ENCODE results near the gene SDSL.

The SDSL gene

DNA sequence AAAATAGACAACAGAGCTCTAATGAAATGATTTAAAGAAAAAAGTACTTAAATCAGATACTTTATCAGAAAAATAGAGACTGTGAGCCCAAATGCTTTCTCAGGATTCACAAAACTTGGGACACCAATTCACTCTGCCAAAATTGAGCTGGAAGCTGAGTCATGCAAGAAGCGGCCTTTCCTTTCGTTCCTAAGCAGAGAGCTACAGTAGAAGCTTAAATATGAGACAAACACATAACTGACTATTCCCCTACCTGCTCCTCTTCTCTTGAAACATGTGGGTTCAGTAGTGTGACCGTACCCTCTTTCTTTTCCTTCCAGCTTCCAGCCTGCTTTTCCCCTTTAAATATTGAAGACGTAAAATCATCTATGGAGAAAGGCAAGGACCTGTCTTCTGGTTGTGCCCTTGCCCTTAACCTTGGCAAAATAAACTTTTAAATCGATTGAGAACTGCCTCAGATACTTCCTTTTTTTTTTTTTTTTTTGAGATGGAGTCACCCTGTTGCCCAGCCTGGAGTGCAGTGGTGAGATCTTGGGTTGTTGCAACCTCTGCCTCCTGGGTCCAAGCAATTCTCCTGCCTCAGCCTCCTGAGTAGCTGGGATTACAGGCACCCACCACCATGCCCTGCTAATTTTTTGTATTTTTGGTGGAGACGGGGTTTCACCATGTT is 14.1 kb upstream of the SDSL start:
- Histone ChIP-seq H3K9ac (ENCODE audit: low read length in 2 of 2) (no peak overlapping the region), H3K36me3 (ENCODE audit: control insufficient read depth in 2 of 2, insufficient read depth in 2 of 2, low read length in 2 of 2) (no peaks in the 10 kb centered on the region), H3K4me3 (ENCODE audit: low read length in 2 of 2) (no peak overlapping the region), H3K9me3 (ENCODE audit: control insufficient read depth in 2 of 2, low read length in 2 of 2) (no peaks in the 10 kb centered on the region), H3K27me3 (ENCODE audit: control insufficient read depth in 1 of 2, insufficient read depth in 2 of 2, low read length in 2 of 2) (peaks cover 5 to 6% of the 10 kb centered on the region in 2 donors), H3K4me1 (ENCODE audit: control insufficient read depth, insufficient read depth, low read length) (no peaks in the 10 kb centered on the region), H3K27ac (ENCODE audit: low read length) (no peak overlapping the region)

DNA sequence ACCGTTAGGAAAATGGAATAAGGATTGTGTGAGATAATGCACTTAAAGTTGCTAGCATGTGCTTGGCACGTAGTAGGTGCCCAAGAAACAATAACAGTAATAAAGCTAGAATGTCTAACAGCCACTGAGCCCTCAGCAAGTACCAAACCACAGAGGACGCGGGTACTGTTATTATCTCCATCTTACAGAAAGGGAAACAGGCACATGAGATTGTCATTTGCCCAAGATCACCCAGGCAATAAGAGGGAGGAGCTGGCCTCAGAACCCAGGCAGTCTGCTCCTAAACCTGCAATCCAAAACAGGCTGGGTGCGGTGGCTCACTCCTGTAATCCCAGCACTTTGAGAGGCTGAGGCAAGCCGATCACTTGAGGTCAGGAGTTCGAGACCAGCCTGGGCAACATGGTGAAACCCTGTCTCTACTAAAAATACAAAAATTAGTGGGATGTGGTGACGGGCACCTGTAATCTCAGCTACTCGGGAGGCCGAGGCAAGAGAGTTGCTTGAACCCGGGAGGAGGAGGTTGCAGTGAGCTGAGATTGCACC is 13.4 kb upstream of the SDSL start:
- Histone ChIP-seq H3K36me3 (ENCODE audit: control insufficient read depth in 2 of 2, insufficient read depth in 2 of 2, low read length in 2 of 2) (no peaks in the 10 kb centered on the region), H3K9ac (ENCODE audit: low read length in 2 of 2) (no peak overlapping the region), H3K4me3 (ENCODE audit: low read length in 2 of 2) (no peak overlapping the region), H3K27me3 (ENCODE audit: control insufficient read depth in 1 of 2, insufficient read depth in 2 of 2, low read length in 2 of 2) (peaks cover 6 to 7% of the 10 kb centered on the region in 2 donors), H3K27ac (ENCODE audit: low read length) (no peak overlapping the region), H3K4me1 (ENCODE audit: control insufficient read depth, insufficient read depth, low read length) (no peaks in the 10 kb centered on the region), H3K9me3 (ENCODE audit: control insufficient read depth in 2 of 2, low read length in 2 of 2) (no peaks in the 10 kb centered on the region)

DNA sequence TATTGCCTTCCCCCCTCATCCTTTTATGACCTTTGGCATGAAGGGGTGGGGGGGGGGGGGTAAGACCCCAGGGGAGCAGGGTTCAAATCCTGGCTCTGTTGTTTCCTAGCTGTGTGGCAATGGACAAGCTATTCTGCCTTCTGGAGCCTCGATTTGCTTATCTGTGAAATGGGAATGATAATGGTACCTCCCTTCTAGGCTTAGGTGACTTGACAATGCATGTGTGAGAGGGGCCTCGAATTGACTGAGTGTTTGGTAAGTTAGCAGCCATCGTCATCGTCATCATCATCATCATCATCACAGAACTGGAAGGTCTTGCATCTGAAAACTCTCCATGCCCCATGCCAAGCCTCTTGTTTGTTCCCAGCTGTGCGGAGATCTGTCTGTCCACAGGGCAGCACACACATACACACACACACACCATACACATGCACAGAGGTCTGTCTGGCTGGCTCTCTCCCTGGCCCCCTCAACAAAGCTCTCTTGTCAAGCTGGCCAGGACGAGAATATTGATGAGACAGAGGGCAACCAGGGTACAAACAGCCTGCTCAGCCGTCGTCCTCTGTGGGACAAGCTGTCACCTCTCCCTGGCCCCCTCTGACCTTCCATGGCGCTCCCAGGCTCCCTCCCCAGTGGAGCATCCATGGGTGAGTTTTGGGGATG is 12.6 kb upstream of the SDSL start:
- Histone ChIP-seq H3K4me3 (ENCODE audit: low read length in 2 of 2) (no peak overlapping the region), H3K4me1 (ENCODE audit: control insufficient read depth, insufficient read depth, low read length) (no peaks in the 10 kb centered on the region), H3K36me3 (ENCODE audit: control insufficient read depth in 2 of 2, insufficient read depth in 2 of 2, low read length in 2 of 2) (no peaks in the 10 kb centered on the region), H3K27ac (ENCODE audit: low read length) (no peak overlapping the region), H3K9me3 (ENCODE audit: control insufficient read depth in 2 of 2, low read length in 2 of 2) (no peaks in the 10 kb centered on the region), H3K9ac (ENCODE audit: low read length in 2 of 2) (no peak overlapping the region), H3K27me3 (ENCODE audit: control insufficient read depth in 1 of 2, insufficient read depth in 2 of 2, low read length in 2 of 2) (peaks cover 6 to 7% of the 10 kb centered on the region in 2 donors)

DNA sequence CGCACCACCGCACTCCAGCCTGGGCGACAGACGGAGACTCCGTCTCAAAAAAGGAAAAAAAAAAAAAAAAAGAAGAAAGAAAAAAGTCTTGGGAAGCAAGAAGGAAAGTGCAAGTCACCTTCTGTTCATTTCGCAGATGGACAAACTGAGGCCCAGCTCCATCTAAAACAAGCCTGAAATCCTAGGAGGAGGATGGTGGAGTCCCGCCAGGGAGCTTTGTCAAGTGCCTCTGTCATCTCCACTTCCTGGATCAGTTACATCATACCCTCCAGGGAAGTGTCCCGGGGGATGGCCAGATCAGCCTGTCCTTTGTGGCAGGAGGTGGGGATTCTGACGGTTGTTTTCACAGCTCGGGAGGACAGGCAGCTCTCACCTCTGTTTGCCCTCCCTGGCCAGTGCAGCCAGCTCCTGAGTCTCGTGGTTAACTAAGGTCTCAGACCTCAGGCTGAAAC is 8.7 kb upstream of the SDSL start:
- Histone ChIP-seq H3K4me3 (ENCODE audit: low read length in 2 of 2) (no peak overlapping the region), H3K9ac (ENCODE audit: low read length in 2 of 2) (no peak overlapping the region), H3K4me1 (ENCODE audit: control insufficient read depth, insufficient read depth, low read length) (no peaks in the 10 kb centered on the region), H3K27ac (ENCODE audit: low read length) (no peak overlapping the region), H3K27me3 (ENCODE audit: control insufficient read depth in 1 of 2, insufficient read depth in 2 of 2, low read length in 2 of 2) (peaks cover 6 to 8% of the 10 kb centered on the region in 2 donors), H3K9me3 (ENCODE audit: control insufficient read depth in 2 of 2, low read length in 2 of 2) (no peaks in the 10 kb centered on the region), H3K36me3 (ENCODE audit: control insufficient read depth in 2 of 2, insufficient read depth in 2 of 2, low read length in 2 of 2) (no peaks in the 10 kb centered on the region)

DNA sequence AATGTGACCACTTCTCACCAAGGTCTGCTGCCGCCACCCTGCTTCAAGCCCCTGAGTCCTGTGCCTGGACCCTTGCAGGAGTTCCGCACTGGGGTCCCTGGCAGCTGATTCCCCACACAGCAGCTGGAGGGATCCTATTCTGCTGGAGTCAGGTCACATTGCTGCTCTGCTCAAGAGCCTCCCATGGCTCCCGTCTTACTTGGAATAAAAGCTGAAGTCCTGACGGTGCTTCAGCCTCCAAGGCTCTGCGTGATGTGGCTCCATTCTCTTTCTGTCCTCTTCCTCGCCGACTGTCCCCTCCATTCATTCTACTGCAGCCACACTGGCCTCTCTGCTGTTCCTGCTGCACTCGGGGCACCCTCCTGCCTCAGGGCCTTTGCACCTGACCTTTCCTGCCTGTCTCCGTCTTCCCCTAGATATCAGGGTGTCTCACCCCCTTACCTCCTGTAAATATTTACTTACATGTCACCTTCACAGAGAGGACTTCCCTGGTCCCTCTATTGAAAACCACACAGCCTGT is 7.6 kb upstream of the SDSL start:
- no peak overlapping the region for H3K9ac ChIP-seq (ENCODE audit: low read length in 2 of 2)
- peaks cover 6 to 8% of the 10 kb centered on the region in 2 donors for H3K27me3 ChIP-seq (ENCODE audit: control insufficient read depth in 1 of 2, insufficient read depth in 2 of 2, low read length in 2 of 2)
- H3K36me3 ChIP-seq (ENCODE audit: control insufficient read depth in 2 of 2, insufficient read depth in 2 of 2, low read length in 2 of 2): no peaks in the 10 kb centered on the region
- H3K4me1 ChIP-seq (ENCODE audit: control insufficient read depth, insufficient read depth, low read length): no peaks in the 10 kb centered on the region
- H3K9me3 ChIP-seq (ENCODE audit: control insufficient read depth in 2 of 2, low read length in 2 of 2): no peaks in the 10 kb centered on the region
- H3K4me3 ChIP-seq (ENCODE audit: low read length in 2 of 2): no peak overlapping the region
- no peak overlapping the region for H3K27ac ChIP-seq (ENCODE audit: low read length)

DNA sequence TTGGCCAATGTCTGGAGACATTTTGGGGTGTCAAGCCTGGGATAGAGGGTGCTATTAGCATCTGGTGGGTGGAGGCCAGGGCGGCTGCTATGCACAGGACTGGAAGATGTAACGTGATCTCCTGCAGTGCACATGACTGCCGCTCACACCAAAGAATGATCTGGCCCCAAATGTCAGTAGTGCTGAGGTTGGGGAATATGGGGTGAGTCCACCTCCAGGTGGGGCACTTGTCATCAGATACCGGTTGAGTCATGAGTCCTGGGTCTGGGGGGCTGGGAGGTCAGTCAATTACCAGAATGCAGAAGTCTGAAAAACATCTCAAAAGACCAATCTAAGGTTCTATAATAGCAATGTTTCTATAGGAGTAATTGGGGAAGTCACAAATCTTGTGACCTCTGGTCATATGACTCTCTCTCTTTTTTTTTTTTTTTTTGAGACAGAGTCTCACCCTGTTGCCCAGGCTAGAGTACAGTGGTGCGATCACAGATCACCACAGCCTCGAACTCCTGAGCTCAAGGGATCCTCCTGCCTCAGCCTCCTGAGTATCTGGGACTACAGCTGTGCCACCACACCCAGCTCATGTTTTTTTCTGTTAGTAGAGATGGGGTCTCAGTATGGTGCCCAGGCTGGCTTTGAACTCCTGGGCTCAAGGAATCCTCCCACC is 6.0 kb upstream of the SDSL start:
- Histone ChIP-seq H3K4me1 (ENCODE audit: control insufficient read depth, insufficient read depth, low read length) (no peaks in the 10 kb centered on the region), H3K27ac (ENCODE audit: low read length) (no peak overlapping the region), H3K9me3 (ENCODE audit: control insufficient read depth in 2 of 2, low read length in 2 of 2) (no peaks in the 10 kb centered on the region), H3K27me3 (ENCODE audit: control insufficient read depth in 1 of 2, insufficient read depth in 2 of 2, low read length in 2 of 2) (peaks cover 5 to 8% of the 10 kb centered on the region in 2 donors), H3K9ac (ENCODE audit: low read length in 2 of 2) (no peak overlapping the region), H3K36me3 (ENCODE audit: control insufficient read depth in 2 of 2, insufficient read depth in 2 of 2, low read length in 2 of 2) (no peaks in the 10 kb centered on the region), H3K4me3 (ENCODE audit: low read length in 2 of 2) (no peak overlapping the region)

DNA sequence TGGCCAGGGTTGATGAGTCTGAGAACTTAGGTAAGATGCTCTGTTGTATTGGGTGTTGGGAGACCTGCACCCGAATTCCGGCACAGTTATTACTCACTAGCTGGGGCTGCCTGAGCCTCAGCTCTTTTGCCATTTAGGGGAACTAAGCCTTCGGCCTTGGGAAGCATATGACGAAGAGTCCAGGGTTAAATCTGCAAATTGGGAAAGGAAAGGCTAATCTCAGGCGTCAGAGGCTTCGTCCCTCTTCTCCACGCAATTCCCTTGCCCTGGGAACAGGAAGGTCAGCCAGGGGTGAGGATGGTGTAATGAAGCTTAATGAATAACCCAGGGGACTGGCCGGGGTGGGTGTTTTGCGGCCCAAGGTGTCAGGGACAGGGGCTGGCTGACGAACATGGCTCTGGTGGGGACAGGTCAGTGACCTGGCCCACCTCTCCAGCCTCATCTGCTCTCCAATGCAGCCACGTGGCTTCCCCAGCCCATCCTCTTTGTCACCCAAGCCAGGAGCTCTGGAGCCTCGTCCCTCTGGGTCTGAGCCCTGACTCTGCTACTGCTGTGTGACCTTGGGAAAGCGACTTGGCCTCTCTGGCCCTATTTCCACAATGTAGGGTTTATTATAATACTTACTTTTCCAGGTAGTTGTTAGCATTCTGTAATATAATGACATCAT is 3.8 kb upstream of the SDSL start:
- Histone ChIP-seq H3K36me3 (ENCODE audit: control insufficient read depth in 2 of 2, insufficient read depth in 2 of 2, low read length in 2 of 2) (no peaks in the 10 kb centered on the region), H3K27me3 (ENCODE audit: control insufficient read depth in 1 of 2, insufficient read depth in 2 of 2, low read length in 2 of 2) (peaks cover 5% of the 10 kb centered on the region in 2 donors), H3K4me1 (ENCODE audit: control insufficient read depth, insufficient read depth, low read length) (peaks cover 9% of the 10 kb centered on the region), H3K9ac (ENCODE audit: low read length in 2 of 2) (no peak overlapping the region), H3K4me3 (ENCODE audit: low read length in 2 of 2) (no peak overlapping the region), H3K27ac (ENCODE audit: low read length) (no peak overlapping the region), H3K9me3 (ENCODE audit: control insufficient read depth in 2 of 2, low read length in 2 of 2) (no peaks in the 10 kb centered on the region)

DNA sequence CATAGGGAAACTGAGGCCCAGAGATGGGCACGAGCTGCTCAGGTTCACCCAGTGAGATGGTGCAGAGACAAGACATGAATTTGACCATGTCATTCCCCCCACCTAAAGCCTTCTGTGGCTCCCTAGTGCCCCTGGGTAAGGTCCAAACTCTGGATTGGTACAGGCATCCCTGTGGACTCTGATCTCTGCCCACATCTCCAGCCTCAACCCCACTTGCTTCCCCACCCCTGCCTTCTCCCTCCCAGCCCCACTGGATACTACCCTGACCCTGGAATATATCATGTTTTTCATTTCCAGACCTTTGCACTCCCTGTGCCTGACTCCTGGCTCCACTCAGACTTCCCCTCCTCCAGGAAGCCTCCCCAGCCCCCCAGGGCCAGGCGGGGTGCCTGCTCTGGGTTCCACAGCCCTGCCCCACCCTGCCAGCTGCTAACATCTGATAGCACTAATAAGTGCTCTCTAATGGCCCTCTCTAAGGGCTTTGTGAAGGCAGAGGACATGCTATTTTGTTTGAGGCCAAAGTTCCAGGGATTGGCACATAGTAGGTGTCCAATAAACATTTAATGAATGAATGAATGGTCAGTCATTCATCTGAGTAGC is 1.1 kb upstream of the SDSL start:
- Histone ChIP-seq H3K27me3 (ENCODE audit: control insufficient read depth in 1 of 2, insufficient read depth in 2 of 2, low read length in 2 of 2) (peaks cover 2 to 5% of the 10 kb centered on the region in 2 donors), H3K9me3 (ENCODE audit: control insufficient read depth in 2 of 2, low read length in 2 of 2) (no peaks in the 10 kb centered on the region), H3K4me3 (ENCODE audit: low read length in 2 of 2) (no peak overlapping the region), H3K36me3 (ENCODE audit: control insufficient read depth in 2 of 2, insufficient read depth in 2 of 2, low read length in 2 of 2) (no peaks in the 10 kb centered on the region), H3K9ac (ENCODE audit: low read length in 2 of 2) (no peak overlapping the region), H3K4me1 (ENCODE audit: control insufficient read depth, insufficient read depth, low read length) (peaks cover 9% of the 10 kb centered on the region), H3K27ac (ENCODE audit: low read length) (no peak overlapping the region)

DNA sequence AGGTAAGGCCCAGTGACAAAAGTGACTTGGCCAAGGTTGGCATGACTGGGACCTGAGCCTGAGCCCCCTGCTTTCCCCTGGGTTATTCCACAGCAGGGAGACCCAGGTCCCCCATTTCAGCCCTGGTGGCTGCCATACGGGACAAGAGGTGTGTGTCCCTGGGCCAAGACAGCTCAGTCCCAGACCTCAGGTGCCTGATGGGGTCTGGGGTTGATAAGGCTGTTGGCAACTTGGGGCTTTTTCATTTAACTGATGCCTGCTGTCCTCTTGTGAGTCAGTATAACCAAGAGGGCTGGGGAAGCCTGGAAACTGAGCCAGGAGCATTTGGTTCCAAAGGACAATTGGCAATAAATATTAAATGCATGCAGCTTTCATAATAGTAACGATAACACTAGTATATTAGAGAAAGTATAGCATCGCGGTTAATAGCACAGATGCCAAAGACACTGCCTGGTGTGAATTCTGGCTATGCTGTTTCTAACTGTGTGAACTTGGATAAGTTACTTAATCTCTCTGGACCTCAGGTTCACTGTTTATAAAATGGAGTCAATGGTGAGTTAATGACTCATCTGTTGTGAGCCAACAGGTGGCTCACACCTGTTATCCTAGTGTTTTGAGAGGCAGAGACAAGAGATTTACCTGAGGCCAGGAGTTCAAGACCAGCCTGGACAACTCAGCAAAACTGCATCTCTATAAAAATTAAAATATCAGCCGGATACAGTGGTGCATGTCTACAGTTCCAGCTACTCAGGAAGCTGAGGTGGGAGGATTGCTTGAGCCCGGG is 898 bp downstream of the SDSL start:
- Histone ChIP-seq H3K9ac (ENCODE audit: low read length in 2 of 2) (peak overlapping the region in 1 of 2 donors; percentile 83), H3K36me3 (ENCODE audit: control insufficient read depth in 2 of 2, insufficient read depth in 2 of 2, low read length in 2 of 2) (no peaks in the 10 kb centered on the region), H3K4me3 (ENCODE audit: low read length in 2 of 2) (peak overlapping the region in 1 of 2 donors; percentile 77), H3K9me3 (ENCODE audit: control insufficient read depth in 2 of 2, low read length in 2 of 2) (no peaks in the 10 kb centered on the region), H3K4me1 (ENCODE audit: control insufficient read depth, insufficient read depth, low read length) (peaks cover 9% of the 10 kb centered on the region), H3K27me3 (ENCODE audit: control insufficient read depth in 1 of 2, insufficient read depth in 2 of 2, low read length in 2 of 2) (peaks cover 2 to 5% of the 10 kb centered on the region in 2 donors), H3K27ac (ENCODE audit: low read length) (no peak overlapping the region)
